ENCODE results near the gene WDR19. TPM values are rescaled to one million over a fixed set of nuclear protein-coding genes. Genes with fewer than 3 reads are reported as not detected.

WDR19 gene
- total RNA-seq, 1 experiment from 2014 or later: 11.9 TPM

GRCh38 chr4:39205000-39205399 lies 22.7 kb downstream of the WDR19 start:
- DNase-seq: no peak
- Mint-ChIP-seq H3K27me3 (ENCODE audit: insufficient read depth, unreplicated experiment) (no peaks in the 10 kb centered on the region), H3K9me3 (ENCODE audit: unreplicated experiment) (peaks cover 10% of the 10 kb centered on the region), H3K36me3 (ENCODE audit: insufficient read depth, unreplicated experiment) (no peaks in the 10 kb centered on the region), H3K4me1 (ENCODE audit: low read depth, unreplicated experiment) (no peaks in the 10 kb centered on the region), H3K4me3 (ENCODE audit: unreplicated experiment) (no peak overlapping the region), H3K27ac (ENCODE audit: unreplicated experiment) (no peak overlapping the region)
- Histone ChIP-seq H3K36me3 (ENCODE audit: control insufficient read depth, insufficient read depth, low read length) (no peaks in the 10 kb centered on the region), H3K9me3 (peaks cover 9% of the 10 kb centered on the region; the same call in 1 of the 2 replicates), H3K4me1 (no peaks in the 10 kb centered on the region), H3K4me3 (ENCODE audit: low read depth, low read length) (no peak overlapping the region), H3K27me3 (replicated peaks; ENCODE audit: control insufficient read depth, insufficient read depth, low read length) (no peaks in the 10 kb centered on the region)
- no TSS peak for BruUV-seq (replicated peaks)
- CTCF ChIA-PET: no interaction called here
- intact Hi-C loops (cut with micrococcal nuclease; ENCODE audit: unreplicated experiment): no loop called here
- POLR2A ChIA-PET: no interaction called here
- no peak for TF ChIP-seq CTCF (IDR thresholded peaks at IDR 0.05; ENCODE audit: insufficient read depth in 1 of 2, low read depth in 1 of 2, low read length in 1 of 2, severe bottlenecking in 1 of 2, unreplicated experiment in 1 of 2)

- Mint-ChIP-seq H3K4me1 (ENCODE audit: low read depth, unreplicated experiment) (no peaks in the 10 kb centered on the region), H3K27me3 (ENCODE audit: insufficient read depth, unreplicated experiment) (no peaks in the 10 kb centered on the region), H3K27ac (ENCODE audit: unreplicated experiment) (no peak overlapping the region), H3K4me3 (ENCODE audit: unreplicated experiment) (no peak overlapping the region), H3K36me3 (ENCODE audit: insufficient read depth, unreplicated experiment) (no peaks in the 10 kb centered on the region), H3K9me3 (ENCODE audit: unreplicated experiment) (peaks cover 10% of the 10 kb centered on the region)
- DNase-seq: no peak
- POLR2A ChIA-PET: no interaction called here
- H3K4me1 ChIP-seq: no peaks in the 10 kb centered on the region
- TF ChIP-seq CTCF (IDR thresholded peaks at IDR 0.05; ENCODE audit: insufficient read depth in 1 of 2, low read depth in 1 of 2, low read length in 1 of 2, severe bottlenecking in 1 of 2, unreplicated experiment in 1 of 2): no peak
- BruUV-seq (replicated peaks): no TSS peak
- intact Hi-C loops (cut with micrococcal nuclease; ENCODE audit: unreplicated experiment): no loop called here
- H3K27me3 ChIP-seq (replicated peaks; ENCODE audit: control insufficient read depth, insufficient read depth, low read length): no peaks in the 10 kb centered on the region
- no peak overlapping the region for H3K4me3 ChIP-seq (ENCODE audit: low read depth, low read length)
- H3K36me3 ChIP-seq (ENCODE audit: control insufficient read depth, insufficient read depth, low read length): no peaks in the 10 kb centered on the region
- H3K9me3 ChIP-seq: peaks cover 9% of the 10 kb centered on the region; the same call in 1 of the 2 replicates
- CTCF ChIA-PET: no interaction called here
Observed at GRCh38 chr4:39205476-39205875, 23.1 kb downstream of the WDR19 start.

GRCh38 chr4:39227906-39228305 lies 45.6 kb downstream of the WDR19 start:
- no peak for TF ChIP-seq CTCF (IDR thresholded peaks at IDR 0.05; ENCODE audit: insufficient read depth in 1 of 2, low read depth in 1 of 2, low read length in 1 of 2, severe bottlenecking in 1 of 2, unreplicated experiment in 1 of 2)
- no peak overlapping the region for H3K27ac Mint-ChIP-seq (ENCODE audit: unreplicated experiment)
- Histone ChIP-seq H3K4me1 (no peaks in the 10 kb centered on the region), H3K36me3 (ENCODE audit: control insufficient read depth, insufficient read depth, low read length) (no peaks in the 10 kb centered on the region), H3K9me3 (no peaks in the 10 kb centered on the region), H3K4me3 (ENCODE audit: low read depth, low read length) (no peak overlapping the region), H3K27me3 (replicated peaks; ENCODE audit: control insufficient read depth, insufficient read depth, low read length) (no peaks in the 10 kb centered on the region)
- H3K36me3 Mint-ChIP-seq (ENCODE audit: insufficient read depth, unreplicated experiment): no peaks in the 10 kb centered on the region
- POLR2A ChIA-PET: no interaction called here
- no peaks in the 10 kb centered on the region for H3K4me1 Mint-ChIP-seq (ENCODE audit: low read depth, unreplicated experiment)
- CTCF ChIA-PET: no interaction called here
- intact Hi-C loops (cut with micrococcal nuclease; ENCODE audit: unreplicated experiment): no loop called here
- no peak for DNase-seq
- H3K27me3 Mint-ChIP-seq (ENCODE audit: insufficient read depth, unreplicated experiment): no peaks in the 10 kb centered on the region
- no peak overlapping the region for H3K4me3 Mint-ChIP-seq (ENCODE audit: unreplicated experiment)
- no peaks in the 10 kb centered on the region for H3K9me3 Mint-ChIP-seq (ENCODE audit: unreplicated experiment)
- BruUV-seq (replicated peaks): no TSS peak

Data from Caco-2 (cell line).